GM12865 (cell line): ENCODE results near the gene ZYX.

ENCODE experiments used
- DNase-seq: peaks from one replicate; pipeline ENCODE4 v3.0.0; 2010; ENCODE audit warnings: low read depth
- H3K4me3 ChIP-seq: 2 replicates; pipeline ENCODE4 v1.5.1; 2011; ENCODE audit warnings: mild to moderate bottlenecking, low read depth, low read length, control low read depth
- CTCF ChIP-seq: IDR thresholded peaks from 2 replicates; pipeline ENCODE4 v1.5.1; 2011; ENCODE audit warnings: low read length, control low read depth, low read depth, inconsistent platforms; ENCODE audit not compliant: insufficient read depth; ENCODE audit errors: missing control alignments

ZYX gene

DNA sequence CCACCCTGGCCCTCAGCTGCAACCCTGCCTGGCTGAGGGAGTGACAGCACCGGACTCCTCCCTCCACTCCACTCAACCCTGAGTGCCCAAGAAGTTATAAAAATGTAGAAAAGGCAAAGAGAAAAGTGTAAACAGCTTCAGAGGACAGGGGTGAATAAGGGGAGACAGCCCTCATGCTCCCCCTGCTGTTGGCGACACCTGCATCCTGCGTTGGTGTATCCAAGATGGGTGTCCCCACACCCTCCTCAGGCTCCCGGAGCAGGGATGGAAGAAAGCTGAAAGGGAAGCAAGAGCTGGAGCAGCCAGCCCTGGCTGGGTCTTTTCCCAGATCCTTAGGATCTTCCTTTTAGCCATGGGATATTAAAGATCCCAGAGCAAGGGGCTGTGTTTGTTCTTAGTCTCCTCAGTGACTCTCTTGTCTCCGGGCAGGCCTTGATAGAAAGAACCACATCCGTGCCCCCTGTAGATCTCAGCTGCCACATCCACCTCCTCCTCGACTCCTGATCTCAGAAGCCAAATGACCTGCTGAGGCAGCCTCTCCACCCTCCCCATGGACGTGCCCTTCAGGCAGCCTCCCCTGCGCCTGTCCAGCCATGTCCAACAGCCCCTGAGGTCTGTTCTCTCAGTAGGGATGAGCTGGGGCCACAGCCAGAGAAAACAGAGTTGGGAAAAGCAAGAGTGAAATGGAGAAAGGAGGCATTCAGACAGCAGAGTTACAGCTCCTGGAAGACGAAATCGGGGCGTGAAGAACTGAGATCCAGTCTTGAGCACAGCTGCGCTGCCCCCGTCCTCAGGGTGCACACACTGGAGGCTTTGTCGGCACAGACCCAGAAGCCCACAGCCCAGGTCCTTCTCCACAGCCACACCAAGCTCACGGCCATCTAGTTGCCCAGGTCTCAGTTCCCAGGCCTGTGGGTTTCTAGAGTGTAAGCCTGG lies 25.4 kb upstream of the ZYX start:
- TF ChIP-seq CTCF = no peak
- no peak for DNase-seq
- no peak overlapping the region for H3K4me3 ChIP-seq

DNA sequence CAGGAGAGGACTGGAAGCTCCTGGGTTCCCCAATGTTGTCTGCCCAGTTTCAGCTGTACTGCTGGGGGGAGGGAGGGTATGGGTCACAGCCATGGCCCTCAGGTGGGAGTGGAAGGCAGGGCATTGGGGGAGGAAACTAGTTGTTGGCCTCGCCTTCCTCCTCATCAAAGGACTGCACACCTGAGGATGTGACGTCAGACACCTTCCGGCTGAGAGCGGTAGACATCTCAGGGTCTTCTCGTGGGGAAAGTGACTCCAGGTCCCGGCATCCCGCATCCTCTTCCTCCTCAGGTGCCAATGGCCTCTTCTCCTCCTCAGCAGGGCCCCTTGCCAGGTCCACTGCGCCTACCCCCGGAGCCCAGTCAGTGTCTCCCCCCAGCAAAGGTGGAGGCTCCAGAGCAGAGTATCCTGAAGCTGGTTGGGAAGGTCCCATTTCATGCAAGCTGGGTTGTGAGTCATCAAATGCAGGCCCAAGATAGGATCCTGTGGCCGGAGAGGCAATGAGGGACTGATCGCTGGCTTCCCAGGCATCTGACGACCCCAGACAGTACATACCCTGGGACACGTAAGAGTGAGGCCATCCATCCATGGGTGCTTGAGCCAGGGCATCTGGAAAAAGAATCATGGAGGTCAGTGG lies 24.6 kb upstream of the ZYX start:
- no peak for DNase-seq
- TF ChIP-seq CTCF = no peak
- no peak overlapping the region for H3K4me3 ChIP-seq

DNA sequence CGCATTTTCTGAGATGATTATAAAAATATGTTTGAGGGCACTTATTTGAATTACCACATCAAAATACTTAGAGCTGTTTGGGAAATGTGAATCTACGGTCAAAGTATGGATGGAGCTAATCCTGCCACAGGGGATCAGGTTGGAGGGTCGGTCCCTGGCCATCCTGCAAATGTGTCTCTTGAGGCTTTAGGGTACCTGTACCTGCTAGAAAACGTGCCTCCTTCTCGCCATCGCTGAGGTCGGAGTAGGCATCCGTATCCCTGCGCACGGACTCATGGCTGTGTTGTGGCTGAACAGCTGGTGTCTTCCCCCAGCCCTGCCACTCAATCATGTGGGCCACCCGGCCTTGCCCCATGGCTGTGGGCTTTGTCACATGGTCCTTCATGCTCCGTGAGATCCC lies 22.5 kb upstream of the ZYX start:
- H3K4me3 ChIP-seq = no peak overlapping the region
- no peak for TF ChIP-seq CTCF

DNA sequence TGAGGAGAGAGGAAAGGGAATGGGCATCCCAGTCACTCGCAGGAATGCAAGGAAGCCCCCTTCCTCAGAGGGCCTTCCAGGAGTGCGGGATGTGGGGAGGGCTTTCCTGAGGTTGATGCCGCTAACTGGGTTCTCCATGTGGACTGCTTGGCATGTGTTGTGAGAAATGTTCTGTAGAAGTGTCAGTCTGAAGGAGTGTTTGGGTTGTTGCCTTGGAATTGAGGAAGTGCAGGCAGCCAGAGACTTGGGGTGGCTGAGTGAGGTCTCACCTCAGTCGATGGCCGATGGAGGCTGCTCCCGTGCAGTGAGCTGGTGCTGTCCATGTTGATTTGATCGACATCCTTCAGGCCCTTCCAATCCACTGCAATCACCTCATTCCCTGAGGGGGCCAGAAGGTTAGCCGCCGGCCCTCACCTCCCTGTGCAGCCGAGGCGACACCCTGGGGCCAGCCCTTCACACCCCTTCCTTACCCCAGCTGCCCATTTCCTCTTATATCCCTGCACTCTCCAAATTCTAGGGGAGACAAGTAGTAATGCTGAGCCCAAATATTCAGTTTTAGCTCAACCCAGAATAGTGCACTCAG lies 21.3 kb upstream of the ZYX start:
- no peak for DNase-seq
- H3K4me3 ChIP-seq = no peak overlapping the region
- no peak for TF ChIP-seq CTCF

More for the DNA sequence above, 22.5 kb upstream of the ZYX start:
- no peak for DNase-seq

- no peak for TF ChIP-seq CTCF
- H3K4me3 ChIP-seq = no peak overlapping the region
- no peak for DNase-seq
These were observed 20.2 kb upstream of the ZYX start for GRCh38 chr7:143360788-143361551.

DNA sequence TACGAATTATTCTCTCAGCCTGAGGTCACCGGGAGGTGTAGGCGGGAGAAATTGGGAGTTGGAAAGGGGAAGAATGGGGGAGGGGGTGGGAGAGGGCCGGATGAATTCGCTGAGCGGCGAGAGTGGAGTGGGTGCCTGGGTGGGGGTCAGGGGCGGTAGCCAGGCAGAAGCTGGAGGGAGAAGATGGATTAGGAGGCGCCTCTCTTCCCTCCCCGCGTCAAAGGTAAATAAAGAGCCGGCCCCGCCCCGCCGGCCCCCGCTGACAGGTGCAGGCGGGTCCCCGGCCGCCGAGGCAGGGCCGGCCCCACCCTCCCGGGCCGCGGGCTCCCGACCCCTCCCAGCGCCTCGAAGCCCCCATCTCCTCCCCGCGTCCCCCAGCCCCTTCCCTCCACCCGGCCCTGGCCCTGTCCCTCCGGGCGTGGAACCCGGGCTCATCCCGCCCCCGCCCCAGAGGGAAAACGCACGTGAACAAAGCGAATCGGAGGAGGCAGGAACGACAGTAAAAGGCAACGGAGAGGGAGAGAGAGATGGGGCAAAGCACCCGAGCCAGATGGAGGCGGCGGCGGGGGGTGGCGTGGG lies 19.5 kb upstream of the ZYX start:
- no peak for TF ChIP-seq CTCF
- no peak for DNase-seq
- H3K4me3 ChIP-seq = no peak overlapping the region
